ENCODE results near the gene BMF. TPM values are rescaled to one million over a fixed set of nuclear protein-coding genes. Genes with fewer than 3 reads are reported as not detected.
A peak's percentile ranks its signal among the peaks of the same experiment; 100 is the strongest.

The BMF gene
- total and polyA plus RNA-seq, 8 donors = 2.2 to 11.7 (median 5.8) TPM

- Histone ChIP-seq H3K27me3 (no peaks in the 10 kb centered on the region), H3K36me3 (peaks cover 5 to 22% (median 16%) of the 10 kb centered on the region in 4 donors), H3K4me1 (peaks cover 32 to 85% (median 59%) of the 10 kb centered on the region in 4 donors), H3K27ac (peak overlapping the region in 3 of 5 donors; percentile 4 to 40 (median 35)), H3K9me3 (no peaks in the 10 kb centered on the region), H3K4me3 (no peak overlapping the region)
- TF ChIP-seq EP300 (IDR thresholded peaks at IDR 0.05) = no peak
- intact Hi-C loops (cut with DNase I; ENCODE audit: low total_unique reads) = no loop called here
- DNase-seq = peak in 1 of 2 donors; percentile 47
- WGBS, 5 donors = 47 to 66% (median 54%) methylated on average over 7 to 9 of the region's 9 CpGs
These were observed 20.4 kb downstream of the BMF start for GRCh38 chr15:40087991-40088928.

- Histone ChIP-seq H3K9me3 (no peaks in the 10 kb centered on the region), H3K4me1 (peaks cover 29 to 84% (median 57%) of the 10 kb centered on the region in 4 donors), H3K27me3 (no peaks in the 10 kb centered on the region), H3K36me3 (peaks cover 5 to 22% (median 16%) of the 10 kb centered on the region in 4 donors), H3K27ac (no peak overlapping the region), H3K4me3 (no peak overlapping the region)
- TF ChIP-seq CTCF (IDR thresholded peaks at IDR 0.05) = no peak
- intact Hi-C loops (cut with DNase I; ENCODE audit: low total_unique reads) = no loop called here
- DNase-seq = no peak
- 75 to 81% (median 78%) methylated on average over 14 of the region's 14 CpGs for WGBS, 5 donors
These were observed 21.4 kb downstream of the BMF start for GRCh38 chr15:40087068-40087810.

- 36 to 54% (median 46%) methylated on average over 10 of the region's 10 CpGs for WGBS, 5 donors
- TF ChIP-seq POLR2AphosphoS5 (IDR thresholded peaks at IDR 0.05) (no peak), CTCF (IDR thresholded peaks at IDR 0.05) (no peak), EP300 (IDR thresholded peaks at IDR 0.05) (no peak), POLR2A (IDR thresholded peaks at IDR 0.05) (no peak)
- H3K4me3 ChIP-seq = no peak overlapping the region
- H3K27ac ChIP-seq = no peak overlapping the region
- no peak for DNase-seq
- H3K36me3 ChIP-seq = peaks cover 0 to 9% (median 4%) of the 10 kb centered on the region in 4 donors
- H3K27me3 ChIP-seq = no peaks in the 10 kb centered on the region
- H3K4me1 ChIP-seq = peaks cover 39 to 86% (median 61%) of the 10 kb centered on the region in 4 donors
- no peaks in the 10 kb centered on the region for H3K9me3 ChIP-seq
- intact Hi-C loops (cut with DNase I; ENCODE audit: low total_unique reads) = no loop called here
These were observed 23.4 kb downstream of the BMF start for GRCh38 chr15:40085266-40085665.

- peaks cover 39 to 82% (median 62%) of the 10 kb centered on the region in 4 donors for H3K4me1 ChIP-seq
- H3K27ac ChIP-seq = no peak overlapping the region
- no peaks in the 10 kb centered on the region for H3K27me3 ChIP-seq
- intact Hi-C loops (cut with DNase I; ENCODE audit: low total_unique reads) = no loop called here
- H3K4me3 ChIP-seq = no peak overlapping the region
- peak in 1 of 2 donors; percentile 54 for DNase-seq
- no peaks in the 10 kb centered on the region for H3K9me3 ChIP-seq
- peaks cover 0 to 3% (median 1%) of the 10 kb centered on the region in 4 donors for H3K36me3 ChIP-seq
- WGBS, 5 donors = 79 to 91% (median 89%) methylated on average over 9 of the region's 9 CpGs
- TF ChIP-seq POLR2A (IDR thresholded peaks at IDR 0.05) (no peak), CTCF (IDR thresholded peaks at IDR 0.05) (no peak), EP300 (IDR thresholded peaks at IDR 0.05) (no peak), POLR2AphosphoS5 (IDR thresholded peaks at IDR 0.05) (no peak)
These were observed 24.0 kb downstream of the BMF start for GRCh38 chr15:40084650-40085049.
